ENCODE measurements around the gene FAM240B.

FAM240B gene

DNA sequence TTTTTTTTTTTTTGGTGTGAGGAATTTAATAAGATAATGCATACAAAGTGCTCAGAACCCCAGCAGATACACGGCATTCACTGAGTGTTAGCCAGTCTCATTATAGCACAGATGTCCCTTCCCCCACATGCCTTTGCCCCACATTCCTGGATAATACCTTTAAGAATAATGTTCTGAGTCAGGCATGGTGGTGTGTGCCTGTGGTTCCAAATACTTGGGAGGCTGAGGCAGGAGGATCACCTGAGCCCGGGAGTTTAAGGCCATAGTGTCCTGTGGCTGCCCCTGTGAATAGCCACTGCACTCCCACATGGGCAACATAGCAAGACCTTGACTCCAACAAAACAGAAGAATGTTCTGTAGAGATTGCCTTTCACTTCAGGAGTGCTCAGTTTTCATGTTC lies 75.3 kb downstream of the FAM240B start:
- H3K4me1 ChIP-seq (ENCODE audit: insufficient read depth, insufficient read length): peaks cover 4% of the 10 kb centered on the region
- H3K9me3 ChIP-seq (ENCODE audit: insufficient read depth, low read length): no peaks in the 10 kb centered on the region
- H3K4me3 ChIP-seq (ENCODE audit: insufficient read length, low read depth): no peak overlapping the region
- H3K36me3 ChIP-seq (ENCODE audit: insufficient read depth, insufficient read length, low read length): no peaks in the 10 kb centered on the region
- no peak overlapping the region for H3K9ac ChIP-seq (ENCODE audit: insufficient read length, low read depth)
- TF ChIP-seq YY1 (IDR thresholded peaks at IDR 0.05; ENCODE audit: insufficient read depth, insufficient read length) (no peak), ZNF274 (IDR thresholded peaks at IDR 0.05; ENCODE audit: low read depth, low read length) (no peak), SUZ12 (IDR thresholded peaks at IDR 0.05; ENCODE audit: extremely low read depth, insufficient read depth, insufficient read length) (no peak)
- no peaks in the 10 kb centered on the region for H3K27me3 ChIP-seq (ENCODE audit: insufficient read depth, insufficient read length)
- no peak for DNase-seq (ENCODE audit: low read depth, low spot score)
